Transverse colon (tissue), 4 donors: ENCODE data around the gene CROT. TPM values are rescaled to one million over a fixed set of nuclear protein-coding genes. Genes with fewer than 3 reads are reported as not detected.
"Not testable (repeated sequence)": the region's sequence is repeated elsewhere in the genome, so short reads cannot be mapped to it uniquely, and the experiment has no call there.

ENCODE experiments used
- DNase-seq: peaks from one replicate; pipeline ENCODE4 v3.0.0-alpha.2; 2019
- H3K27ac ChIP-seq, 4 donors: fragments of 200-600 bp; sonication (generic); 2 replicates each; pipeline ENCODE4 v1.5.1; 2016 to 2018; ENCODE audit warnings: inconsistent platforms in 4 of 4
- H3K27me3 ChIP-seq: fragments of 200-600 bp; sonication (generic); 2 replicates; pipeline ENCODE4 v1.5.1; 2017; ENCODE audit warnings: inconsistent platforms
- H3K36me3 ChIP-seq, 4 donors: fragments of 200-600 bp; sonication (generic); 2 replicates each; pipeline ENCODE4 v1.5.1; 2017 to 2019; ENCODE audit warnings: inconsistent platforms in 4 of 4
- H3K4me1 ChIP-seq, 4 donors: fragments of 200-600 bp; sonication (generic); 2 replicates each; pipeline ENCODE4 v1.5.1; 2017 to 2020; ENCODE audit warnings: inconsistent platforms in 4 of 4
- H3K4me3 ChIP-seq, 4 donors: fragments of 200-600 bp; sonication (generic); 1 replicate in 1 of 4; 2 replicates in 3 of 4; pipeline versions ENCODE4 v1.5.1 to v1.6.1; 2017 to 2019; ENCODE audit warnings: inconsistent platforms in 4 of 4
- H3K9me3 ChIP-seq, 2 donors: fragments of 200-600 bp; sonication (generic); 2 replicates each; pipeline ENCODE4 v1.5.1; 2017 to 2019; ENCODE audit warnings: inconsistent platforms in 2 of 2
- EP300 ChIP-seq: sonication (generic); formaldehyde crosslinking; IDR thresholded peaks from one replicate; pipeline ENCODE4 v1.6.1; 2017; ENCODE audit warnings: antibody characterized with exemption, low read depth
- POLR2A ChIP-seq: fragments of 450-650 bp; IDR thresholded peaks from one replicate; pipeline ENCODE4 v1.6.1; 2016; ENCODE audit warnings: antibody characterized with exemption, mild to moderate bottlenecking, moderate library complexity
- POLR2AphosphoS5 ChIP-seq, 3 donors: sonication (generic); formaldehyde crosslinking; IDR thresholded peaks; one replicate each; pipeline ENCODE4 v1.6.1; 2016; ENCODE audit warnings: antibody characterized with exemption in 3 of 3
- WGBS, 2 donors: methylation state at CpG; one replicate each; pipeline ENCODE4 v1.1.5; 2018; ENCODE audit warnings: low coverage in 1 of 2; 5-methylcytosine and 5-hydroxymethylcytosine counted together
- in situ Hi-C, 4 donors: fragments of 200-750 bp; cut with MboI; loops; one replicate each; pipeline versions ENCODE4 v1.15.0 to v1.15.1; 2017; ENCODE audit warnings: low sequenced_read_pairs in 3 of 4, low pct_ligation_motif_present in 1 of 4, low pct_unique_long_range_greater_than_20kb in 1 of 4
- intact Hi-C: fragments of 100-400 bp; cut with DNase I; formaldehyde crosslinking; loops from one replicate; pipeline ENCODE4 v1.15.1; 2023; ENCODE audit warnings: low total_unique reads
- total RNA-seq, 4 donors: library from RNA; depleted of rRNA; stranded (reverse); fragments of >200 nt; gene quantifications; one replicate each; pipeline ENCODE4 v1.1.0, GENCODE V29; 2016
- TF ChIP-seq, protein P1 (sequence below), 5 experiments: fragments of 200-600 bp in 3 of 5; fragments of 450-650 bp in 2 of 5; sonication (generic) in 3 of 5; IDR thresholded peaks; 1 replicate in 2 of 5; 2 replicates in 3 of 5; pipeline ENCODE4 v1.5.1; 2016 to 2017; ENCODE audit warnings: antibody characterized with exemption in 5 of 5, inconsistent platforms in 3 of 5, mild to moderate bottlenecking in 2 of 5, moderate library complexity in 1 of 5

CROT gene
- total RNA-seq, 4 donors from 2014 or later = 11.9 to 49.9 (median 27.6) TPM

DNA sequence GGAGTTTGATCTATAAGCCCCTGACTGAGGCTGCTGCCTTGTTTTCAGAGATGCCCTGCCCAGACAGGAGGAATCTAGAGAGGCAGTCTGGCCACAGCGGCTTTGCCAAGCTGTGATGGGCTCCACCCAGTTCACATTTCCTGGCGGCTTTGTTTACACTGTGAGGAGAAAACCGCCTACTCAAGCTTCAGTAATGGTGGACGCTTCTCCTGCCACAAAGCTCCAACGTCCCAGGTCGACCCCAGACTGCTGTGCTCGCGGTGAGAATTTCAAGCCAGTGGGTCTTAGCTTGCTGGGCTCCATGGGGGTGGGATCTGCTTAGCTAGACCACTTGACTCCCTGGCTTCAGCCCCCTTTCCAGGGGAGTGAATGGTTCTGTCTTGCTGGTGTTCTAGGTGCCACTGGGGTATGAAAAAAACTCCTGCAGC, 26.3 kb upstream of the CROT start:
- DNase-seq = peak; percentile 70
- H3K27me3 ChIP-seq, in situ Hi-C loops, H3K36me3 ChIP-seq, intact Hi-C loops, H3K9me3 ChIP-seq: not testable (repeated sequence)
- TF ChIP-seq POLR2AphosphoS5 (IDR thresholded peaks at IDR 0.05) = peak in 1 of 3 donors; percentile 7
- Histone ChIP-seq H3K4me3 (peak overlapping the region in 3 of 4 donors; percentile 21 to 42 (median 26)), H3K4me1 (peaks cover 0 to 16% (median 9%) of the 10 kb centered on the region in 4 donors), H3K27ac (peak overlapping the region; percentile 42 to 71 (median 58))
- WGBS, 2 donors = 45% methylated on average over 8 of the region's 8 CpGs; no CpG with 5 or more reads in 1 of the 2 donors

DNA sequence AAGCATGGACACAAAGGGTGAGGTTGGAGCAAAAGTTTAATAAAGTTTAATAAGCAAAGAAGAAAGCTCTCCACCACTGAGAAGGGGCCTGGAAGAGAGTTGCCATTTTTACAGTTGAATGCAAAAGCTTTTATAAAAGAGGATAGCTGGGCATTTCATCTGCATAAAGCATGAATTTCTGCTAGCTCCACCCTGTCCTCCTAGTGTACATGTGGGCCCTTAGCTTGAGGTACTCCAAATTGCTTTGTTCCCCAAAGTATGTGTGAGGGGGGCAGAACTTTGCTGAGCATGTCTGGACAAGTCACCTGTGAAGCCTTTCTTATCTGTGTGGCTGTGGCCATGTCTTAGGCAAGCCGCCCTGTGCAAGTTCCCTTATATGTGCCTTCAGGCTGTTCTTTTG, 22.6 kb upstream of the CROT start:
- TF ChIP-seq POLR2AphosphoS5 (IDR thresholded peaks at IDR 0.05) = no peak
- TF ChIP-seq, protein P1, sequence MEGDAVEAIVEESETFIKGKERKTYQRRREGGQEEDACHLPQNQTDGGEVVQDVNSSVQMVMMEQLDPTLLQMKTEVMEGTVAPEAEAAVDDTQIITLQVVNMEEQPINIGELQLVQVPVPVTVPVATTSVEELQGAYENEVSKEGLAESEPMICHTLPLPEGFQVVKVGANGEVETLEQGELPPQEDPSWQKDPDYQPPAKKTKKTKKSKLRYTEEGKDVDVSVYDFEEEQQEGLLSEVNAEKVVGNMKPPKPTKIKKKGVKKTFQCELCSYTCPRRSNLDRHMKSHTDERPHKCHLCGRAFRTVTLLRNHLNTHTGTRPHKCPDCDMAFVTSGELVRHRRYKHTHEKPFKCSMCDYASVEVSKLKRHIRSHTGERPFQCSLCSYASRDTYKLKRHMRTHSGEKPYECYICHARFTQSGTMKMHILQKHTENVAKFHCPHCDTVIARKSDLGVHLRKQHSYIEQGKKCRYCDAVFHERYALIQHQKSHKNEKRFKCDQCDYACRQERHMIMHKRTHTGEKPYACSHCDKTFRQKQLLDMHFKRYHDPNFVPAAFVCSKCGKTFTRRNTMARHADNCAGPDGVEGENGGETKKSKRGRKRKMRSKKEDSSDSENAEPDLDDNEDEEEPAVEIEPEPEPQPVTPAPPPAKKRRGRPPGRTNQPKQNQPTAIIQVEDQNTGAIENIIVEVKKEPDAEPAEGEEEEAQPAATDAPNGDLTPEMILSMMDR (IDR thresholded peaks at IDR 0.05) = no peak
- TF ChIP-seq POLR2A = no peak
- TF ChIP-seq EP300 = no peak
- 86 to 100% methylated on average over 1 of the region's 1 CpG for WGBS, 2 donors
- Histone ChIP-seq H3K9me3 (peaks cover 11 to 15% of the 10 kb centered on the region in 2 donors), H3K27ac (no peak overlapping the region), H3K36me3 (peaks cover 0 to 22% (median 0%) of the 10 kb centered on the region in 4 donors), H3K4me1 (peaks cover 0 to 9% (median 7%) of the 10 kb centered on the region in 4 donors), H3K4me3 (no peak overlapping the region), H3K27me3 (no peaks in the 10 kb centered on the region)
- no peak for DNase-seq
- in situ Hi-C loops (no loop called here), intact Hi-C loops (loop anchor here (5.0 kb wide), 1 partner anchor 284 kb away; no protein-coding TSS in a partner anchor)

DNA sequence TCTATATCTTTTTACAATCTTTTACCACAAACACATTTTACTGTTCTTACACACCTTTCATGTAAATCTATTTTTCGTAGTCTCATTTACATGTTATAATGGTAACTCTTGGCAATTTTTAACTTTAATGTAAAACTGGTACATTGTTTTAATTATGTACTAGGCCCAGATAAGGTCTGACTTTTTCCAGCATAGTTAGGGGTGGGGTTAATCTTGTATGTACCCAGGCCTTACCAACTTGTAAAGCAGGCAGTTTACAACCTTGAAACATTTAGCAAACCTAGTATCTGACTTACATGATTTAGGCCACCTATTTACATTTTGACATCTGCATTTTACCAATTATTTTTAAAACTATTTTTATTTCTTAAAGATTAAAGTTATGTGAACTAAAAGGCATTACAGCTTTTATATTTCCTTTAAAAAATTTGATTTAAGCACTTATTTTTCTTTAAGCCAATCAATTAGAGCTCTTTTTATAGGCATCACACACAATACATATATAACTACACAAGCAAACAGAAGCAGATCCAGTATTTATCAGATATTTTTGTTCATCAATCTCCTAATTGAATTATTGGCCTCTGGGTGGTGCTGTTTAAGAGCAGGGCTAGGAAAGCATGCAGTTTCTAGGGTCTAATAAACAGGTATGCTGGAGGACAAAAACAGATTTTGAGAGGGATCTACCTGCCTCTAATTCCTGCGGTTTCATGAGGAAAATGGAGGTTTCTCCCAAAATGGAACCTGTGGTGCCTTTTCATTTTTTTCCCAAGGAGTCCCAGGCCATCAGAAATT, 19.7 kb upstream of the CROT start:
- 75 to 85% methylated on average over 2 of the region's 2 CpGs for WGBS, 2 donors
- H3K27me3 ChIP-seq = no peaks in the 10 kb centered on the region
- no peak overlapping the region for H3K4me3 ChIP-seq
- no peak for DNase-seq
- intact Hi-C loops = no loop called here
- H3K36me3 ChIP-seq = peaks cover 0 to 42% (median 6%) of the 10 kb centered on the region in 4 donors
- H3K9me3 ChIP-seq = peaks cover 26 to 34% of the 10 kb centered on the region in 2 donors
- TF ChIP-seq POLR2A (no peak), EP300 (no peak), POLR2AphosphoS5 (IDR thresholded peaks at IDR 0.05) (no peak)
- TF ChIP-seq, protein P1 (IDR thresholded peaks at IDR 0.05) = no peak
- H3K27ac ChIP-seq = peak overlapping the region in 1 of 4 donors; percentile 10
- peaks cover 0 to 3% (median 0%) of the 10 kb centered on the region in 4 donors for H3K4me1 ChIP-seq
- in situ Hi-C loops = loop anchor here in 3 of 4 donors (25.0 kb wide), 1 partner anchor 562 kb away; the partner anchor contains the start of genes DBF4 (in 3 of the 3) and SLC25A40 (in 3 of the 3)

DNA sequence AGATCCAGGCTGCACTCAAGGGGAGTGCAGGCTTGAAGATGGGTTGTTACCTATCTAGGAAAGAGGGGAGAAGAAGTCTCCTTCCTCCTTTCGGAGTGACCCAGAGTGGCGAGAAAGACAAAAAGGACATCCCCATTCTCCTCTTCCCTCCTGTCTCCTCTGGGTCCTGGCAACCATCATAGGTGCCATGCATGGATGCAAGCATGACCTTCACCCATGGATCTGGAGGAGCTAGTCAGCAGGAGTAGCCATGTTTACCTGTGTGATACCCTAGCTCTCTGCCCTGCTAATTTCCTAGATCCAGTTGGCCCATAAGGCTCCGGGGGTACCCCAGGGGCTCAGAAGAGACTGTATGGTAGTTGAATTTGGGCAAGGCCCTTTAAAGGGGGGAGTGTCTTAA, 17.2 kb upstream of the CROT start:
- DNase-seq = no peak
- peaks cover 0 to 18% (median 9%) of the 10 kb centered on the region in 4 donors for H3K4me1 ChIP-seq
- TF ChIP-seq, protein P1 (IDR thresholded peaks at IDR 0.05) = no peak
- TF ChIP-seq POLR2A = no peak
- no peak for TF ChIP-seq EP300
- no peak for TF ChIP-seq POLR2AphosphoS5 (IDR thresholded peaks at IDR 0.05)
- H3K27ac ChIP-seq = no peak overlapping the region
- no peak overlapping the region for H3K4me3 ChIP-seq
- peaks cover 0 to 42% (median 6%) of the 10 kb centered on the region in 4 donors for H3K36me3 ChIP-seq
- peaks cover 26 to 32% of the 10 kb centered on the region in 2 donors for H3K9me3 ChIP-seq
- WGBS, 2 donors = 92 to 93% methylated on average over 3 of the region's 3 CpGs
- in situ Hi-C loops = loop anchor here in 3 of 4 donors (25.0 kb wide), 1 partner anchor 559 kb away; the partner anchor contains the start of genes DBF4 (in 3 of the 3) and SLC25A40 (in 3 of the 3)
- intact Hi-C loops = no loop called here
- no peaks in the 10 kb centered on the region for H3K27me3 ChIP-seq
